ENCODE results near the gene KCNIP1.

The KCNIP1 gene

GRCh38 chr5:170750791-170751190 lies 247.0 kb downstream of the KCNIP1 start:
- Histone ChIP-seq H3K36me3 (ENCODE audit: control insufficient read depth in 2 of 2, insufficient read depth in 1 of 2, low read length in 2 of 2) (no peaks in the 10 kb centered on the region), H3K9me3 (ENCODE audit: control insufficient read depth, insufficient read depth, low read depth, low read length) (no peaks in the 10 kb centered on the region), H3K4me1 (ENCODE audit: control insufficient read depth, insufficient read depth, low read length) (peaks cover under 1% of the 10 kb centered on the region; the same call in 1 of the 2 replicates), H3K27ac (ENCODE audit: extremely low read depth, low read depth, low read length) (no peak overlapping the region), H3K4me3 (ENCODE audit: low read depth, low read length) (no peak overlapping the region)
- POLR2A ChIA-PET, result no interaction called here
- no peak for TF ChIP-seq ZNF266 (tag by site-specific recombination; IDR thresholded peaks at IDR 0.05; ENCODE audit: low read depth)
- no peak for TF ChIP-seq ZNF501 (tag by site-specific recombination; IDR thresholded peaks at IDR 0.05)
- TF ChIP-seq REPIN1 (tag by site-specific recombination; IDR thresholded peaks at IDR 0.05; ENCODE audit: low read depth), result no peak
- no peak for TF ChIP-seq ZNF660 (tag by site-specific recombination; IDR thresholded peaks at IDR 0.05)
- no peak for TF ChIP-seq ZBTB26 (tag by site-specific recombination; optimal IDR thresholded peaks at IDR 0.05)
- TF ChIP-seq ZNF391 (tag by site-specific recombination; IDR thresholded peaks at IDR 0.05; ENCODE audit: borderline replicate concordance, low read depth), result no peak
- TF ChIP-seq ZNF354C (tag by site-specific recombination; IDR thresholded peaks at IDR 0.05; ENCODE audit: borderline replicate concordance, low read depth), result no peak
- TF ChIP-seq ZNF16 (tag by site-specific recombination; IDR thresholded peaks at IDR 0.05; ENCODE audit: low read depth), result no peak
- no peak for TF ChIP-seq ZNF610 (tag by site-specific recombination; IDR thresholded peaks at IDR 0.05; ENCODE audit: borderline replicate concordance)
- TF ChIP-seq PRDM2 (tag by site-specific recombination; IDR thresholded peaks at IDR 0.05; ENCODE audit: borderline replicate concordance), result no peak
- TF ChIP-seq GLIS2 (tag by site-specific recombination; IDR thresholded peaks at IDR 0.05), result no peak
- no peak for TF ChIP-seq ZNF23 (tag by site-specific recombination; IDR thresholded peaks at IDR 0.05; ENCODE audit: borderline replicate concordance)
- TF ChIP-seq ZNF513 (tag by site-specific recombination; IDR thresholded peaks at IDR 0.05), result no peak
- TF ChIP-seq ZNF19 (tag by site-specific recombination; IDR thresholded peaks at IDR 0.05; ENCODE audit: low read depth), result no peak
- TF ChIP-seq ZNF350 (tag by site-specific recombination; IDR thresholded peaks at IDR 0.05), result no peak
- no peak for TF ChIP-seq ZNF362 (tag by site-specific recombination; IDR thresholded peaks at IDR 0.05)
- CTCF ChIA-PET, result interaction anchor here (0.6 to 11.4 kb wide), 2 partner anchors 41 to 1476 kb away, joined by 3 to 253 read pairs; no protein-coding TSS in a partner anchor

Data from HEK293 (cell line).